ENCODE results near the gene SAMD5. TPM values are rescaled to one million over a fixed set of nuclear protein-coding genes. Genes with fewer than 3 reads are reported as not detected.

The SAMD5 gene
- polyA plus RNA-seq, 1 donor from 2014 or later, result 14.1 TPM

DNA sequence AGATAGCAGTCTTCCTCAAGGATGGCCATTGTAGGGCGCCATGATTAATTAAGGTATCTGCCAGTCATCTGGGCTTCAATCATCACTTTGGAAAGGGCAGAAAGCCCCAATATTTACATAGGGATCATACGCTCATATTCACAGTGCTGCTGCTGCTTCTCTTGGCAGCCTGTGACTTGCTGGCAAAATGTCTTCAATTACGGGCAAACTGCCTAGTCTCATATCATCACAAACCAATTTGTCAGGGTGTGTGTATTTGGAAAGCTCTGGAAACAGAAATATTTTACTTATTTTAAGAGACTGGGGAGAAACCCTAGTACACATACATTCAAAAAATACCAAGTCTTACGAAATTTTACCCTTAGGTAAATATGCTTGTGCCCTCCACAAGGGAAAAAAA, 77.6 kb downstream of the SAMD5 start:
- Histone ChIP-seq H3K9ac (ENCODE audit: low read length) (no peak overlapping the region), H3K4me2 (ENCODE audit: low read length) (no peak overlapping the region), H3F3A (ENCODE audit: insufficient read depth, low read length, poor library complexity, severe bottlenecking) (no peaks in the 10 kb centered on the region), H3K27ac (ENCODE audit: low read length) (no peak overlapping the region), H3K9me2 (ENCODE audit: insufficient read depth, low read length) (no peaks in the 10 kb centered on the region), H3K36me3 (ENCODE audit: insufficient read depth, low read length) (no peaks in the 10 kb centered on the region), H3K9me3 (ENCODE audit: low read length) (no peaks in the 10 kb centered on the region), H2AFZ (ENCODE audit: low read depth, low read length) (no peak overlapping the region), H4K20me1 (ENCODE audit: insufficient read depth) (no peaks in the 10 kb centered on the region), H3K4me3 (ENCODE audit: low read length) (no peak overlapping the region), H3K79me2 (replicated peaks; ENCODE audit: insufficient read depth, low read length) (no peaks in the 10 kb centered on the region), H3K27me3 (ENCODE audit: insufficient read depth, low read depth, low read length) (no peaks in the 10 kb centered on the region)
- TF ChIP-seq EP300 (conservative IDR thresholded peaks at IDR 0.05; ENCODE audit: poor library complexity, severe bottlenecking), result no peak
- no peak for TF ChIP-seq MXI1 (conservative IDR thresholded peaks at IDR 0.05; ENCODE audit: poor library complexity, severe bottlenecking)
- no peak for TF ChIP-seq RAD21 (conservative IDR thresholded peaks at IDR 0.05)
- TF ChIP-seq, protein P1, sequence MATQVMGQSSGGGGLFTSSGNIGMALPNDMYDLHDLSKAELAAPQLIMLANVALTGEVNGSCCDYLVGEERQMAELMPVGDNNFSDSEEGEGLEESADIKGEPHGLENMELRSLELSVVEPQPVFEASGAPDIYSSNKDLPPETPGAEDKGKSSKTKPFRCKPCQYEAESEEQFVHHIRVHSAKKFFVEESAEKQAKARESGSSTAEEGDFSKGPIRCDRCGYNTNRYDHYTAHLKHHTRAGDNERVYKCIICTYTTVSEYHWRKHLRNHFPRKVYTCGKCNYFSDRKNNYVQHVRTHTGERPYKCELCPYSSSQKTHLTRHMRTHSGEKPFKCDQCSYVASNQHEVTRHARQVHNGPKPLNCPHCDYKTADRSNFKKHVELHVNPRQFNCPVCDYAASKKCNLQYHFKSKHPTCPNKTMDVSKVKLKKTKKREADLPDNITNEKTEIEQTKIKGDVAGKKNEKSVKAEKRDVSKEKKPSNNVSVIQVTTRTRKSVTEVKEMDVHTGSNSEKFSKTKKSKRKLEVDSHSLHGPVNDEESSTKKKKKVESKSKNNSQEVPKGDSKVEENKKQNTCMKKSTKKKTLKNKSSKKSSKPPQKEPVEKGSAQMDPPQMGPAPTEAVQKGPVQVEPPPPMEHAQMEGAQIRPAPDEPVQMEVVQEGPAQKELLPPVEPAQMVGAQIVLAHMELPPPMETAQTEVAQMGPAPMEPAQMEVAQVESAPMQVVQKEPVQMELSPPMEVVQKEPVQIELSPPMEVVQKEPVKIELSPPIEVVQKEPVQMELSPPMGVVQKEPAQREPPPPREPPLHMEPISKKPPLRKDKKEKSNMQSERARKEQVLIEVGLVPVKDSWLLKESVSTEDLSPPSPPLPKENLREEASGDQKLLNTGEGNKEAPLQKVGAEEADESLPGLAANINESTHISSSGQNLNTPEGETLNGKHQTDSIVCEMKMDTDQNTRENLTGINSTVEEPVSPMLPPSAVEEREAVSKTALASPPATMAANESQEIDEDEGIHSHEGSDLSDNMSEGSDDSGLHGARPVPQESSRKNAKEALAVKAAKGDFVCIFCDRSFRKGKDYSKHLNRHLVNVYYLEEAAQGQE (IDR thresholded peaks at IDR 0.05; ENCODE audit: borderline replicate concordance), result no peak
- TF ChIP-seq CTCF (IDR thresholded peaks at IDR 0.05; ENCODE audit: poor library complexity, severe bottlenecking), result no peak
- TF ChIP-seq POLR2AphosphoS5 (IDR thresholded peaks at IDR 0.05), result no peak
- TF ChIP-seq SMC3 (conservative IDR thresholded peaks at IDR 0.05; ENCODE audit: poor library complexity), result no peak
- no peak for TF ChIP-seq EZH2 (IDR thresholded peaks at IDR 0.05; ENCODE audit: borderline replicate concordance, insufficient read depth, low read length, poor library complexity, severe bottlenecking)
- no peak for TF ChIP-seq TAF1 (IDR thresholded peaks at IDR 0.05; ENCODE audit: low read depth)

DNA sequence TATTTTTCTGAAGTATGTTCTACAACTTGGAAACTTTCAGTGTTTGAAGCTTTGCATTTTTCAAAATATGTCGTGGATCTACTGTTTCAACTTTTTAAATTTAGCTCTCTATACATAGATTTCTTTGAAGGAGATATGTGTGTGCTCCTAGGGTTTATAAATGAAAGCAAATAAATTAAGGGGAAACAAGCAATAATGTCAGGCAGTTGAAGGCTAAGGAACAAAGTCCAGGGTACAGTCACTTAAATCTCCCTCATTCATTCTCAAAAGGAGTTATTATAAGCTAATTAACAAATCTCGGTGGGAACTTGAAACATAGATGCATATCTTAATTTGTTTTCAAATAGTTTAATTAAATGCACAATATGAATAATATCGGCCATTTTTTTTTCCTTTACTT, 79.4 kb downstream of the SAMD5 start:
- H3K4me3 ChIP-seq (ENCODE audit: low read length), result no peak overlapping the region
- TF ChIP-seq EZH2 (IDR thresholded peaks at IDR 0.05; ENCODE audit: borderline replicate concordance, insufficient read depth, low read length, poor library complexity, severe bottlenecking), result no peak
- no peak for TF ChIP-seq POLR2AphosphoS5 (IDR thresholded peaks at IDR 0.05)
- no peak for TF ChIP-seq SMC3 (conservative IDR thresholded peaks at IDR 0.05; ENCODE audit: poor library complexity)
- TF ChIP-seq CTCF (IDR thresholded peaks at IDR 0.05; ENCODE audit: poor library complexity, severe bottlenecking), result no peak
- TF ChIP-seq, protein P1 (IDR thresholded peaks at IDR 0.05; ENCODE audit: borderline replicate concordance), result no peak
- no peak for TF ChIP-seq TAF1 (IDR thresholded peaks at IDR 0.05; ENCODE audit: low read depth)
- no peak for TF ChIP-seq EP300 (conservative IDR thresholded peaks at IDR 0.05; ENCODE audit: poor library complexity, severe bottlenecking)
- no peak for TF ChIP-seq RAD21 (conservative IDR thresholded peaks at IDR 0.05)
- no peak for TF ChIP-seq MXI1 (conservative IDR thresholded peaks at IDR 0.05; ENCODE audit: poor library complexity, severe bottlenecking)
- H3K27me3 ChIP-seq (ENCODE audit: insufficient read depth, low read depth, low read length), result no peaks in the 10 kb centered on the region
- no peak overlapping the region for H2AFZ ChIP-seq (ENCODE audit: low read depth, low read length)
- H3K9me2 ChIP-seq (ENCODE audit: insufficient read depth, low read length), result no peaks in the 10 kb centered on the region
- no peak overlapping the region for H3K27ac ChIP-seq (ENCODE audit: low read length)
- H3K79me2 ChIP-seq (replicated peaks; ENCODE audit: insufficient read depth, low read length), result no peaks in the 10 kb centered on the region
- H3K36me3 ChIP-seq (ENCODE audit: insufficient read depth, low read length), result no peaks in the 10 kb centered on the region
- H3F3A ChIP-seq (ENCODE audit: insufficient read depth, low read length, poor library complexity, severe bottlenecking), result no peaks in the 10 kb centered on the region
- H3K9me3 ChIP-seq (ENCODE audit: low read length), result no peaks in the 10 kb centered on the region
- no peaks in the 10 kb centered on the region for H4K20me1 ChIP-seq (ENCODE audit: insufficient read depth)
- H3K9ac ChIP-seq (ENCODE audit: low read length), result no peak overlapping the region
- H3K4me2 ChIP-seq (ENCODE audit: low read length), result no peak overlapping the region
